Fibroblast of upper back skin (primary cell): Measurements from ENCODE around the gene ACCSL.

ENCODE experiments used
- DNase-seq: peaks from one replicate; pipeline ENCODE4 v3.0.0-alpha.2; 2013

Gene ACCSL

DNA sequence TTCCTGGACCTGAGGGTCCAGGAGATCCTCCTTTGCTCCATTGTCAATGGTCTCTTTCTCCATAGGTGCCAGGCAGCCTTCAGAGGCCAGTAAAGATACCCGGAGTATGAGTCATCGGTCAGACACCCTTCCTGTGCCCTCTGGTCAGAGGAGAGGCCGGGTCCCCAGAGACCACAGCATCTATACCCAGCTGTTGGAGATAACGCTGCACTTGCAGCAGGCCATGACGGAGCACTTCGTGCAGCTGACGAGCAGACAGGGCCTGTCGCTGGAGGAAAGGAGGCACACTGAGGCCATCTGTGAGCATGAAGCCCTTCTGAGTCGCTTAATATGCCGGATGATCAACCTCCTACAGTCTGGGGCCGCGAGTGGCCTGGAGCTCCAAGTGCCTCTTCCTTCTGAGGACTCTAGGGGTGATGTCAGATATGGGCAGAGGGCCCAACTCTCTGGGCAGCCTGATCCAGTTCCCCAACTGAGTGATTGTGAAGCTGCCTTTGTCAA, at the start of gene ACCSL:
Gene ACCSL (plus strand): TSS at position 51 of the 501 bp plus-strand sequence. CDS start 56 bp downstream, at position 107.
- no peak for DNase-seq

GRCh38 chr11:43998308-43998707, 49.5 kb upstream of the ACCSL start:
- DNase-seq: no peak

DNA sequence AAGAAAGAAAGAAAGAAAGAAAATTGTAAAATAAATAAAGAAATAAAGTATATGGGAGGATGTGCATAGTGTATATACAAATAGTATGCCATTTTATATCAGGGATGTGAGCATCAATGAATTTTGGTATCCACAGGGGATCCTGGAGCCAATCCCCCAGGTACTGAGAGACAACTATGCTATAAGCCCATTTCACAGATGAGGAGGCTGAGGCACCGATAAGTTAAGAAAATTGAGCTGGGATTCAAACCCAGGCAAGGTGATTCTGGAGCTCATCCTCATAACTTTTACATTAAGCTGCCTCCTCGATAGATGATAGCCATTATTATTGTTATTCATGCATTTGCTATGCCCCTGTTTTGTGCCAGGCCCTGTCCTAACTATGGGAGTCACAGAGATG, 47.0 kb upstream of the ACCSL start:
- DNase-seq: no peak

- DNase-seq: no peak
These were observed 45.3 kb upstream of the ACCSL start for GRCh38 chr11:44002191-44003093.

DNA sequence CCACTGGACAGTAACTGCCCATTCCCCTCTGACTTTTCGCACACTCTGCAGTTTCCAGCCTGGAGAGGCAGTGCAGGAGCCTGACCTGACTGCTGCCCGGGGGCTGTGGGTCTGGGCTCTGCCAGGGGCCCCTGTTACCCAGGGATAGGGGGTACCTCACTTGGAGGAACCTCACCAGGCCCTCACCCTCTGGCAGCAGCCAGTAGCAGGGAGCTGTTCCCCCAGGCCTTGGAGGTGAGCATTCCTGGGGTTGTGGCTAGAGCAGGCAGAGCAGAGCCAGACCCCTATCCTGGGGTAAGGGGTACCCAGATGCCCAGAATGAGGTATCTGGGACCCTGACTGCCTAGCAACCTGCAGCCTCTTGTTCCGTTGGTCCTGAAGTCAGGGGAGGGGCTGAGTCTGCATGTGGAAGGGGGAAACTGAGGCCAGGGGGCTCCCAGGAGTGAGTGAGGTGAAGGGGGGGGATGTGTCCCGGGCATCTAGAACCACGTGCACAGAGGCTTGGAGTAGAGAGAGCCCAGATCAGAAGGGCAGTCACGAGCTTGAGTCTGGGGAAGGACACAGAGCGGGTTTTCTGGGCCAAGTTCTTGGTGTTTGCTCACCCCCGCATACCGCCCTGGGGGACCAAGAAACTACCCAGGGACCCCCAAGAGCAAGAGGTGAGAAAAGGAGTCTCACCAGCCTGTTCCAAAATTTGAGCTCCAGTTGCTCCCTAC, 43.9 kb upstream of the ACCSL start:
- DNase-seq: no peak

DNA sequence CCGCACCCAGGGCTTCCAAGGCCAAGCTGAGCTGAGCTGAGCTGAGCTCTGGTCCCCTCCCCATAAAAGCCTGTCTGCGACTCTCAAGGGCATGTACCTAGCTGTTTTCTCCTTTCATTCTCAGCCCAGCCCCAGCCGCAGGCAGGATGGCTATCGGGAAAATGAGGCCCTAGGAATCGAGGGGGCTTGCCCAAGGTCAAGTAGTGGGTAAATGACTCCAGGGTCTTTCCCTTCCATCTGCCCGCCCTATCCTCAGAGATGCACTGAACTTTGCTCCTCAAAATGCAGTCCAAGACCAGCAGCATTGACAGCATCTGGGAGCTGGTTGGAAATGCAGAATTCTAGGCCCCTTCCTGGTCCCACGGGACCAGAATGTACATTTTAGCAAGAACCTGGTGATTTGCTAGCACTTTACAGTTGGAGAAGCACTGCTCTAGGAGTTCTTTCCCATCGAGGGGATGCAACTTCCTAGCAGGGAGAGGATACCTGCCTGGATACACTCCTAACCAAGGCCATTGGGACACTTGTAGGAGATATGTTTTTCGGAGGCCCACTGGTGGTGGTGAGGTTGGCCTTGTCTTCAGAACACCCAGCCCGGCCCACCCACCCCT, 43.2 kb upstream of the ACCSL start:
- no peak for DNase-seq

DNA sequence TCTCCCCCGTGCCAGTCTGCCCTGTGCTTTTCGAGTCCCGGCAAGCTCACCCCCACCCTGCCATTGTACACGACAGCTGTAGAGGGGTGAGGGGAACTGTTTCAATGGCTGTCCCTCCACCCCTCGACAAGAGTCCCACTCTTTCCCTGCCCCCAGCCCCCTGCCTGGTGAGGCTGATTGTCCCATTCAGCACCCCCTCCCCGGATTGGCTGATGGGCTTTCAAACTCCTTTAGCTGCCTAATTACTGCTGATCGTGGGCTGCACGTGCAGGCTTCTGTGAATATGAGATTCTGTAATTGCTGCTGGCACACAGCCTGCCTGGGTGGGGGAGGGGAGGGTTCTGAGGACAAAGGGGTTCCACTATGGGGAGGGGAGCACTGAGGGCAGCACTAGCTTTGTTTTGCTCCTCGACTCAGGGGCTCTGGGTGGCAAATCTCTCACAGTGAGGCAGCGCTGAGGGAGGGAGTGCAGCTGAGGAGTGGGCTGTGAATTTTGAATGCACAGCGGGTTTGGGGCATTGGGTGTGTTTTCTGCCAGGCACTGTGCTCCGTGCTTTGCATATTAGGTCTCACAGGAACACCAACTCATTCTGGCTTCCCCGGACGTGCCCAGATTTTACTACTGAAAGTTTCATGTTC, 42.6 kb upstream of the ACCSL start:
- DNase-seq: no peak

DNA sequence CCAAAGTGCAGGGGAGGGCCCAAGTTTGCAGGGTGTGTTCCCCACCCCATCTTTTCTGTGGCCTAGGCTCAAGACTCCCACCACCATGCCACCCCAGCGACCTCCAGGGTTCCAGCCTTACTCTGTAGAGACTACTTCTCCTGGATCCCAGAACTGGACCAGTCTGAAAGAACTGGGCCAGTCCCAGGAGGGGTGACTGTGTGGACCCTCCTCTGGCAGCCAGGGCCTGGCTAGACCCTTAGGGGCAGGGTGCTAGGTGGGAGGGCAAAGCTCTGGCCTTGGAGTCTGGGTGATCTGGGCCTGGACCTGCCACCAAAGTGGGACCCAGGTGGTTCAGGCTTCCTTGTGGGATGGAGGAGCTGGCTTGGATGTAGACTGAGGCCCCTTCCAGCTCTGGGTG, 41.8 kb upstream of the ACCSL start:
- DNase-seq: no peak

DNA sequence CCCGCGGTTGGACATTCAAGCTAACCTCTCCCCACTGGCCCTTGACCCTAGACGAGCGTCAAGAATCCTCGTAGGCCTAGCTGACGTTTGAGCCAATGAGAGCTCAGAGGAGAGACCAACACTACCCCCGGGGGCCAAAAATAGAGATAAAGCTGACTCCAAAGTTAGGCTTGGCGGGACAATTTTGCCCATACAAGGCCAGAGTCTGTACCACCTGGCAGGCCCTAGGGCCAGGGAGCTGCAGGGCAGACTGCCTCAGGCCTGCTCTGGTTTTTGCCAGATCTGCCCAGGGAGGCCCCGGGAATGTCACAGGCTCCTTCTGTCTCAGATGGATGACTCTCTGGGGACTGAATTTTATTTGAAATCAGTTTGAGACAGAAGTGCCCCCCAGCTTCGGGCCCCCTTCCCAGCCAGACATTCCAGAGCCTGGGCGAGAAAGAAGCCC, 40.8 kb upstream of the ACCSL start:
- DNase-seq: no peak

GRCh38 chr11:44007481-44008087, 40.2 kb upstream of the ACCSL start:
- no peak for DNase-seq

DNA sequence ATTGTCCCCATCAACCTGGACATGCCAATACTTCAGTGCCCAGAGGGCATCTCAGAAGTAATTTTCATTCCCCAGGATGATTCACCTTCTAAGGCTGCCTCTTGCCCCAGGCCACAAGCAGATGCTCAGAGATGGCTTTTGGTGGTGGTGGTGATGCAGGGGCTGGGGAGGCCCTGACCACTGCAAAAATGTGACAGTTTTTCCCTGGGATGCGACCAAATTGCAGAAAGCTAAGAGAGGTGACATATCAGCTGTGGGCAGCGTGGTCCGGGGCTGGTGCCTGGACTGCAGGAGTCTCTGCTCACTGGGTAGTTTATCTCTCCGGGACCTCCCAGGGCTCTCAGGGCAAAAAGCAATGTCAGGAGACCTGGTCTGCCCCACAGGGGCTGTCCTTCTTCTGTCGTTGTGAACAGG, 39.7 kb upstream of the ACCSL start:
- no peak for DNase-seq

DNA sequence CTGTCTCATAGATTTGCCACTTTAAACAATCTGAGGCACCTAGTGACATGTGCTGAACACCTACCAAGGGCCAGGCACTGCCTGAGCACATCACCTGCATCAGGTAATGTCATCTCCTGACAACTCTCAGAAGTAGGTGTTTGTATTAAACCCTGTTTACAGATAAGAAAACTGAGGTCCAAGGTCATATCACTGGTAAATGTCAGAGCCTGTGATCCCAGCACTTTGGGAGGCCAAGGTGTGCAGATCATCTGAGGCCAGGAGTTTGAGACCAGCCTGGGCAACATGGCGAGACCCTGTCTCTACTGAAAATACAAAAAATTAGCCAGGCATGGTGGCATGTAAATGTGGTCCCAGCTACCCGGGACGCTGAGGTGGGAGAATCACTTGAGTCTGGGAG, 39.1 kb upstream of the ACCSL start:
- no peak for DNase-seq

- peak; percentile 88 for DNase-seq
These were observed 37.0 kb upstream of the ACCSL start for GRCh38 chr11:44010789-44011251.

DNA sequence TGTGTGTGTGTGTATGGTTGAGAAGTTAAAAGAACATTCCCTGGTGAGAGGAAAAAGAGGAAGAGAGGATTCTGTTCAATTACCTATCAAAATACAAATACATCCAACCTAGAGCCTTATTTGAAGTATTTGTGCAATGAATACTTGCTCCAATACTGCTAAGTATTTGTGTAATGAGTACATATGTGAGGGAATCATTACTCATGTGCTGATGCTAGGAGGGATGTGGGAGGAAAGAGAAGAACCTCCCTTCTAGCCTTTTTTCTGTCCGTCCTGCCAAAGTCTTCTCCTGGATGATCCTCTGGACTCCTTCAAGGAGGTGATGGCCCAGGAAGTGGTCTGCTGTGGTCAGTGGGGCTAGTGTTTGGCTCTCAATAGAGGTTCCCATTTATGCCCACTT, 36.0 kb upstream of the ACCSL start:
- peak; percentile 66 for DNase-seq

DNA sequence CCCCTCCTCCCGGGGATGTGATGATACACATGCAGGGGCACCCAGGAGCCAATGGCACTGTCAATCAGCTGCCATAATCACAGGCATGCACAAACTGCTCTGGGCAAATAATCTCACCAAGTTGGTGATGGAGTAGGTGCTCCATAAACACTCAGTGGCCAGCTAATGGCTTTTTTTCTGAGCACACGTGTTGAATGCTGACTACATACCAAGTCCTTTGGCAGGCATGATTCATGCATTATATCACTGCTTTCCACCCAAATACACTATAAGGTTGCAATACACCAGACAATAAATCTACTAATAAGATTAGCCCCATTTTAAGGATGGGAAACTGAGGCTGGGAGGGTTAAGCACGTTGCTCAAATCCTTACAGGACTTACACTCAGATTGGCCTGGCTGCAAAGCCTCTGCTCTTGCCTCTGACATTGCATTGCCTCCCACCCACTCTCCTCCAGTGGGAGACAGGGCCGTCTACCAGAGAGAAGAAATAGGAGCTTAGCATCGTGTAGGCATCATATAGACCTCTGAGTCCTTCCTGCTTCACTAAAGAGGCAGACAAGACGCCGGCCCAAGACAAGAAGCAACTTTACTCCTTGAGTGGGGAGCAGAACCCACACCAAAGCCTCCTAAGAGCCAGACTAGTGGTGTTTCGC, 32.7 kb upstream of the ACCSL start:
- DNase-seq: peak; percentile 76

DNA sequence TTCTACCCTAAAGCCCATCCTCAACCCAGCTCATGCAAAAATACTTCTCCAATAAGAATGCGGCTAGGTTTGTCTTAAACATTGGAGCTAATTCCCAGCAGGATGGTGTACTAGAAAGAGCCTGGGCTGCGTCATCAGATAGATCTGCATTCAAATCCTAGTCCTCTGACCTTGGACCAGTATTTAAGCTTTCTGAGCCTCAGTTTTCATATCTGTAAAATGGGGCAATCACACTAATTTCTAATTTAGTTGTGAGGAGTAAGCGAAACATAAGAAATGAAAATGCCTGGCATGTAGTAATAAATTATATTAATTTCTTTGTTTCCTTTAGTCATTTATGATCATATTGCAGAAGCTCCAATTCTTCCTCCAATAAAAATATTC, 32.2 kb upstream of the ACCSL start:
- no peak for DNase-seq

GRCh38 chr11:44016131-44016530, 31.6 kb upstream of the ACCSL start:
- peak; percentile 94 for DNase-seq

DNA sequence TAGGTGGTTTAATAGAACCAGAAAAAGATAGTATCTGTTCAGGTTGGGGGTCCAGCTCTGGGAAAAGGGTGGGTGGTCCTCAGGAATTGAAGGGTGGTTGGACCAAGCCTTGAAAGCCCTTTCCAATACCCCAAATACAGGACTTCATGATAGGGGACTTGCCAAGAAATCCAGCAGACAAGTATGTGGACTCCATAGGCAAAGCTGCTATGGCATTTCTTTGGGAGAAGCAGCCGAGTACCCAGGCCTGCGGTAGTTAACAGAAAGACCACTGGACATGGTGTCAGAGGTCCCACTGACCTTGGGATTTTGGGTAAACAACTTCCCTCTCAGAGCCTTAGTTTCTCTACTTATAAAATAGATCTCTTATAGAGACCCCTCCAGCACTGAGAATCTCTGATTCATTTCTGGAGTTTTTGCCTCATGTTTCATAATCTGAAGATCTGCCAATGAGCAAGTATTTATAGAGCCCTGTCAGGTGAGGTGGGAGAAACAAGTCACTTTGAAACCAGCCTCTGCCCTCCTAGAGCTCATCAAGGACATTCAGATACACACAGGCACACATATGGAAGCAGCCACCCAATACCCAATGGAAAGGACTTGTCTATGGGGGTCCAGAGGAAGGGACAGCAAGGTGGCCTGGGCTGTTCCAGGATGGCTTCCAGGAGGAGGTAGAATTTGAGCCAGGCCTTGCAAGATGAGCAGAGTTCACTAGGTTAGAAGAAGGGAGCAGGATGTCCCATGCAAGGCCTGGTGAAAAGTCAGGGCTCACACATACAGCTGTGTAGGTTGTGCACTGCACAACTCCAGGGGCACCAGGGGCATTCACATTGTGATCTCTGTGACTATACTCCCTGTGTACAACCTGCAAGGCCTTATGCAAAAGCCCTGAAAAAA, 31.0 kb upstream of the ACCSL start:
- peak; percentile 61 for DNase-seq

DNA sequence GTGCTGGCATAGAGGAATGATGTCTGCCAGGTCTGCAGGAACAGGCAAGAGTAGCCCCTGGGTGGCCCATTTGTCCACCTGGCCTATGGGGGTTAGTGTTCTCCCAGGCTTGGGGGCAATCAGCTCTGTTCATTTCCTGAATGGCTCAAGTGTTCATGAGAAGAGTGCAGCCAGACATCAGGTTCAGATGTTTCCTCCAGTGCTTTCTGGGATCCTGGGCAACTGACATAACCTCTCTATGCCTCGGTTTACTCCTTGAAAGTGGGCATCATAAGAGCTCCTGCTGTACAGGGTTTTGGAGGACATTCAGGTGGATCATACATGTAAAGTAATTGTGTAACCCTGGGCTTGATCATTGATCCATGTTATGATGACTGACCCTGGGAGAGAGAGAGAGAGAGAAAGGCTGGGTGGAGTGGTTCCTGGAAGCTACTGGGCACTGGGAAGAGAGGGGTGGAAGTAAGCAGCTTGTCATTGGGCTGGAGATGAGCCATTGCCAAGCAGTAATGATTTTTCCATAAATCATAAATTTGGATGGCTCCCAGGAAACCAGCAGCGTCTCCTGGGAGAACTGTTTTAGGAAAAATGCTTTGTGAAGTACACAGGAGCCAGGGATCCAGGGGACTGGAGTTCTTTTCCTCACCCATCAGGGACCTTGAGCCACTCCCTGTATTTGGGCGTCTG, 30.2 kb upstream of the ACCSL start:
- DNase-seq: peak; percentile 57

GRCh38 chr11:44018127-44018521, 29.7 kb upstream of the ACCSL start:
- DNase-seq: no peak
